Measurements from ENCODE around the gene IRAK2.

Gene IRAK2

DNA sequence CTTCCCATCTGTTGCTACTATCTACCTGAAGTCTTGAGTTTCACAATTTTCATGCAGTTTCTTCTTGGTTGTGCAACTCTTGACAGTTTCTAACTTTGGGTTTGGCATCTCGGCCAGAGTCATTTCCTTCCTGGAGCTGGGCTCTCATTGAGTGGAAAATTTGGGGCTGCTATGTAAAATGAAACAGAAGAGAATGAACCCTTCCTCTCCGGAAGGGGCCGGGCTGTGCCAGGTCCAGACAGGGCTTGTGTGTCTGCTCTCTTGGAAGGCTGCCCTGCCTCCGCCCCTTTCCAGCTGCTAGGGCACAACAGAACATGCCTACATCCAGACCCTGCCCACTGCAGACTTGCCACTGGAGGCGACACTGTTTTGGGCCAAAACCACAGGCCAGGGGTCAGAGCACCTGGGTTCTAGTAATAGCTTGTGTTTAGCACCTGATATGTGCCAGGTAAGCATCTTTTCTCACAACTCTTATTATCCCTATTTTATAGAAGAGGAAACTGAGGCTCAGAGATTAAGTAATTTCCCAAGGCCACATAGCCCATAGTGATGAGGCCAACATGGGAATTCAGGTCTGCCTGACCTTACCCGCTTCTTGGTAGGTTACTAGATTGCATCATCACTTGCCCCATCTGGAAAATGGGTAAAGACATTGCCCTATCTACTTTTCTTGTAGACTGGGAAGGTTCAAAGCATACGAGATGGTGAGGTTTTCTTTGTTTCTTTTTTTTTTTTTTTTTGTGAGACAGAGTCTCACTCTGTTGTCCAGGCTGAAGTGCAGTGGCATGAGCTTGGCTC is 25.0 kb downstream of the IRAK2 start:
- no peak for TF ChIP-seq REST (IDR thresholded peaks at IDR 0.05; ENCODE audit: insufficient read depth in 1 of 2, low read depth in 2 of 2, low read length in 2 of 2)
- TF ChIP-seq TAF1 (IDR thresholded peaks at IDR 0.05; ENCODE audit: borderline replicate concordance, insufficient read depth, low read length): no peak
- no peak for TF ChIP-seq POLR2AphosphoS5 (IDR thresholded peaks at IDR 0.05; ENCODE audit: low read depth, low read length)
- no peak for TF ChIP-seq SIN3A (IDR thresholded peaks at IDR 0.05; ENCODE audit: borderline replicate concordance, insufficient read depth, low read length)

DNA sequence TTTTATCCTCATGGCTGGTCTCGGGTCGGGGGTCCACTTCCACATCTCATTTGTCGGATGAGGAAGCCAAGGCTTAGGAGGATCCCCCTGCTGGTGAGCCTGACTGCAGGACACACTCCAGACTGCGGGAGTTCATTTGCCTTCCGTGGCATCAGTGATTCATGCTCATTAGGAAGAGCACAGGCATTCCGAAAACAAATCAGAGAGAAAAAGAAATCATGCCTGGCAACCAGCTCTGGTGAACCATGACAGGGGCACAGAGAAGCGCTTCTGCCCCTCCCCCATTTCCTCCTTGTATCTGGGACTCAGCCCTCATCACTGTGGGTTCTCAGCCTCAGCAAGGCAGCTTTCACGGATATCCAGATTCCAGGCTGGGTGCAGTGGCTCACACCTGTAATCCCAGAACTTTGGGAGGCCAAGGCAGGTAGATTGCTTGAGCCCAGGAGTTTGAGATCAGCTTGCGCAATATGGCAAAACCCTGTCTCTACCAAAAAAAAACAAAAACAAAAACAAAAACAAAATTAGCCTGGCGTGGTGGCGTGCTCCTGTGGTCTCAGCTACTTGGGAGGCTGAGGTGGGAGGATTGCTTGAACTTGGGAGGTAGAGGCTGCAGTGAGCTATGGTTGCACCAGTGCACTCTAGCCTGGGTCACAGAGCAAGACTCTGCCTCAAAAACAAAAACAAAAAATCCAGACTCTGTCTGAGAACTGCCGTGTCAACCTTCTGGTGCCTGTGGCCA is 28.4 kb downstream of the IRAK2 start:
- TF ChIP-seq TAF1 (IDR thresholded peaks at IDR 0.05; ENCODE audit: borderline replicate concordance, insufficient read depth, low read length) (no peak), REST (IDR thresholded peaks at IDR 0.05; ENCODE audit: insufficient read depth in 1 of 2, low read depth in 2 of 2, low read length in 2 of 2) (no peak), FOXP2 (optimal IDR thresholded peaks at IDR 0.05; ENCODE audit: borderline replicate concordance, extremely low read depth, extremely low read length, insufficient read depth) (no peak)

- TF ChIP-seq FOXP2 (optimal IDR thresholded peaks at IDR 0.05; ENCODE audit: borderline replicate concordance, extremely low read depth, extremely low read length, insufficient read depth) (no peak), REST (IDR thresholded peaks at IDR 0.05; ENCODE audit: insufficient read depth in 1 of 2, low read depth in 2 of 2, low read length in 2 of 2) (no peak), POLR2AphosphoS5 (IDR thresholded peaks at IDR 0.05; ENCODE audit: low read depth, low read length) (no peak), SIN3A (IDR thresholded peaks at IDR 0.05; ENCODE audit: borderline replicate concordance, insufficient read depth, low read length) (no peak)
Observed at GRCh38 chr3:10193692-10194327, 29.1 kb downstream of the IRAK2 start.

DNA sequence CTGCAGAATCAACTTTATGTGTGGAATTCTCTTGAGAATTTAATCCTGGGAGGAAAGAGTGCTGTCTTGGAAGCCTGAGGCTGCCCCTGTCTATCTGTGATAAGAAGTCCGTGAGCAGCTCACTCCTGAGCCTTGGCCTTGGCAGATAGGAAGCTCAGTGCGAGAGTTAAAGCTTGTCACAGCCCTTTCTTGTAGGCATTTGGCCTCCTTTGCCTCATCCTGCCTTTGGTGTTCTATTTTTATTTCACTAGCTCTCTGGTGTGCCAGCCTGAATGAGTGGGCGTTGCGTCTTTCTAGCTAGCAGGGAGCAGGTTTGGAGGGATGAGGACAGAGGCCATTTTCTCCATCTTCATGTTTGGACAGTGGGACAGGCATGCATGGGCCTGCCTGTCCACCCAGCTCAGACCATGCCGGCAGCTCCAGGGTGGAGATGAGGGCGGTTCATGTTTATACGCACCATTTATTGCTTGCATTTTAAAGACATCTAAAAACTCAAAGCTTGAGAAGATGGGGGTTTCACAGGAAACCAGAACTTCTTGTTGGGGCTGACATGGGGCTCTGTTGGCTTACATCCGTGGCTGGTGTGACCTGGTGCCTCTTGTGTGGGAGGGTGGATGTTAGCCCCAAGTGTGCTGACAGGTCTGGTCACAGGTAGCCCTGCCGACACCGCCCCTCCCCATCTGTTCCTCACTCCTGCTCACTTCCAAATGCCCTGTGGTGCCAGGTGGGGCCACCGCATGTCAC is 29.8 kb downstream of the IRAK2 start:
- TF ChIP-seq TAF1 (IDR thresholded peaks at IDR 0.05; ENCODE audit: borderline replicate concordance, insufficient read depth, low read length) (no peak), FOXP2 (optimal IDR thresholded peaks at IDR 0.05; ENCODE audit: borderline replicate concordance, extremely low read depth, extremely low read length, insufficient read depth) (no peak), REST (IDR thresholded peaks at IDR 0.05; ENCODE audit: insufficient read depth in 1 of 2, low read depth in 2 of 2, low read length in 2 of 2) (no peak), SIN3A (IDR thresholded peaks at IDR 0.05; ENCODE audit: borderline replicate concordance, insufficient read depth, low read length) (no peak), POLR2AphosphoS5 (IDR thresholded peaks at IDR 0.05; ENCODE audit: low read depth, low read length) (no peak)
